ENCODE data around the gene TAF4B.
"Not testable (repeated sequence)": the region's sequence is repeated elsewhere in the genome, so short reads cannot be mapped to it uniquely, and the experiment has no call there.

Gene TAF4B, protein sequence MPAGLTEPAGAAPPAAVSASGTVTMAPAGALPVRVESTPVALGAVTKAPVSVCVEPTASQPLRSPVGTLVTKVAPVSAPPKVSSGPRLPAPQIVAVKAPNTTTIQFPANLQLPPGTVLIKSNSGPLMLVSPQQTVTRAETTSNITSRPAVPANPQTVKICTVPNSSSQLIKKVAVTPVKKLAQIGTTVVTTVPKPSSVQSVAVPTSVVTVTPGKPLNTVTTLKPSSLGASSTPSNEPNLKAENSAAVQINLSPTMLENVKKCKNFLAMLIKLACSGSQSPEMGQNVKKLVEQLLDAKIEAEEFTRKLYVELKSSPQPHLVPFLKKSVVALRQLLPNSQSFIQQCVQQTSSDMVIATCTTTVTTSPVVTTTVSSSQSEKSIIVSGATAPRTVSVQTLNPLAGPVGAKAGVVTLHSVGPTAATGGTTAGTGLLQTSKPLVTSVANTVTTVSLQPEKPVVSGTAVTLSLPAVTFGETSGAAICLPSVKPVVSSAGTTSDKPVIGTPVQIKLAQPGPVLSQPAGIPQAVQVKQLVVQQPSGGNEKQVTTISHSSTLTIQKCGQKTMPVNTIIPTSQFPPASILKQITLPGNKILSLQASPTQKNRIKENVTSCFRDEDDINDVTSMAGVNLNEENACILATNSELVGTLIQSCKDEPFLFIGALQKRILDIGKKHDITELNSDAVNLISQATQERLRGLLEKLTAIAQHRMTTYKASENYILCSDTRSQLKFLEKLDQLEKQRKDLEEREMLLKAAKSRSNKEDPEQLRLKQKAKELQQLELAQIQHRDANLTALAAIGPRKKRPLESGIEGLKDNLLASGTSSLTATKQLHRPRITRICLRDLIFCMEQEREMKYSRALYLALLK

DNA sequence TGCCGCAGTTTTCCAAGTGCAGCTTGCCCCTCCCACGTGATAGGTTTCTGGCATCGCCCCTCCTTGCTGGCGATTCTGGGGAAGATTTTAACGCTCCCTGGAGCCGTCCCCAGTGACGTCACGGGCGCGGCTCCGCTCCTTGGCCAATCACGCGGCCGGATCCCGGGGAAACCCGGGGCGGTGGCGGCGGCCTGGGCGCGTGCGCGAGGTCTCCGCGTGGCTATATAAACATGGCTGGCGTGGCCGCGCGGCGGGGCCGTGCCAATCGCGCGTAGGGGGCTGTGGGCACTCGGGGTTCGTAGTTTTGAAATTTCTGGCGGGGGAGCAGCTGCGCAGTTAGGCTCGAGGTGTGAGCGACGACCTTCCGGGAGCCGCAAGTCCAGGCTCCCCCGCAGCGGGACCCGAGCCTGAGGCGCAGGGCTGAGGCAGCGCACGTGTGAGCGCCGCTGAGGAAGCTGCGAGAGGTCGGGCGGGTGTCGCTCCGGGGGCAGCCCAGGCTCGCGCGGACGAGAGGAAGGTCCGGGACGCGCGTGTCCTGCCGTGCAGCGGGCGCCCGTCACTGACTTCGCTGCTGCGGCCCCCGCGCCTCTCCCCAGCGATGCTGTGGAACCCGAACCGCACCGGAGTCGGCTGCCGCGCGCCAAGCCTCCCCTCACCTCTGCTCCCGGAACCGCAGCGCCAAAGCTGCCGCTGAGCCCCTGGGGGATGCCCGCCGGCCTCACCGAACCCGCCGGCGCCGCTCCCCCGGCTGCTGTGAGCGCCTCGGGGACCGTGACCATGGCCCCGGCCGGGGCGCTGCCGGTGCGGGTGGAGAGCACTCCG is at the start of gene TAF4B:
Gene TAF4B (plus strand): TSS at position 217 of the 822 bp plus-strand sequence. CDS start 489 bp downstream, at position 706.
- peak; percentile 84 for DNase-seq (ENCODE audit: low read depth)

DNA sequence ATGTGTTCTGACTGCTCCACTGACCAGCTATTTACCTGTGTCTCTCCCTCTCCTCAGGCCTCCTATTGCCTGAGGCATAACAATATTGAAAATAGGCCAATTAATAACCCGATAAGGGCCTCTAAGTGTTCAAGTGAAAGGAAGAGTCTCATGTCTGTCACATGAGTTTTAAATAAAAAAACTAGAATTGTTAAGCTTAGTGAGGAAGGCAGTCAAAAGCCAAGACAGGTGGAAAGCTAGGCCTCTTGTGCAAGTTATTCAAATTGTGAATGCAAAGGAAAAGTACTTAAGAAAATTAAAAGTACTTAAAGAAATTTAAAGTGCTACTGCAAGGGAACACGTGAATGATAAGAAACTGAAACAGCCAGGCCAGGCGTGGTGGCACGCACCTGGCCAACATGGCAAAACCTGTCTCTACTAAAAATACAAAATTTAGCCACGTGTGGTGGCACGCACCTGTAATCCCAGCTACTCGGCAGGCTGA is 44.9 kb upstream of the TAF4B start:
- no peak for DNase-seq (ENCODE audit: low read depth)

DNA sequence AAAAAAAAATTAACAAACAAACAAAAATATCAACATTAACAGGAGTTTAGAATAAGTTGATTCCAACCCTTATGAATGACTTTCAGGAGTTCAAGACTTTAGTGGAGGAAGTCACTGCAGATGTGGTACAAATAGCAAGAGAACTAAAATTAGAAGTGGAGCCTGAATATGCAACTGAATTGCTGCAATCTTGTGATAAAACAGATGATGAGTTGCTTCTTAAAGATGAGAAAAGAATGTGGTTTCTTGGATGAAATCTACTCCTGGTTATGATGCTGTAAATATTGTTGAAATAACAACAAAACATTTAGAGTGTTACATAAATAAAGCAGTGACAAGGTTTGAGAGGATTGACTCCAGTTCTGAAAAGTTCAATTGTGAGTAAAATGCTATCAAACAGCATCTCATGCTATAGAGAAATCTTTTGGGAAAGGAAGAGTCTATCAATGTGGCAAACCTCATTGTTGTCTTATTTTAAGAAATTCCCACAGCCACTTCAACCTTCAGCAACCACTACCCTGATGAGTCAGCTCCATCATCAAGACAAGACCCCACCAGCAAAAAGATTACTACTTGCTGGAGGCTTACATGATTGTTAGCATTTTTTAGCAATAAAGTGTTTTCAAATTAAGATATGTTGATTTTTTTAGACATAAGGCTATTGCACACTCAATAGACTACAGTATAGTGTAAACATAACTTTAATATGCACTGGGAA is 42.7 kb upstream of the TAF4B start:
- DNase-seq (ENCODE audit: low read depth) = no peak

DNA sequence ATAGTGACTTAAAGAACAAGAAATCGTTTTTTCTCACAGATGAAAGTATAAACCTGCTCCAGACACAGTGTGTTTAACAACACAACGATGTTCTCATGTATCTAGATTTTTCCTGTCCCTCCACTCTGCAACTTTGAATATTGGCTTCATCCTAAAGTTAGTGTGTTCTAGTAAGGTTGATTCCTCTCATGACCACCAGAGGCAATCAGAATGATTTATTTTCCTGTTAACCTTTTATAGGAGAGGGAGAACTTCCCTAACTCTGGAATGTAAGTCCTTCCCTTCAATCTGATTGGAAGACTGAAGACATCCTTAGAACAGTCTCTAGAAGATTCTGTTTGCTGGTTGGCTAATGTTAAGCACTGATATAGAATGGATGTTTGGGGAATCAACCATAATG is 41.0 kb upstream of the TAF4B start:
- no peak for DNase-seq (ENCODE audit: low read depth)

DNA sequence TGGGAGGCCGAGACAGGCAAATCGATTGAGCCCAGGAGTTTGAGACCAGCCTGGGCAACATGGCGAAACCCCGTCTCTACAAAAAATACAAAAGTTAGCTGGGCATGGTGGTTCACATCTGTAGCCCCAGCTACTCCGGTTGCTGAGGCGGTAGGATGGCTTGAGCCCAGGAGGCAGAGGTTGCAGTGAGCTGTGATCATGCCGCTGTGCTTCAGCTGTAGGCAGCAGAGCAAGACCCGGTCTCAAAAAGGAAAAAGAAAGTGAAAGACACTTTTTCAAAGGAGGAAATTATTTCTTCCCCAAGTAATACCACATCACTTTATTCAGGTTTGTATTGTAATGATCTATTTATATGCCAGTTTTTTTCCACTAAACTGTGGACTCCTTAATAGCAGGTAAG is 35.7 kb upstream of the TAF4B start:
- no peak for DNase-seq (ENCODE audit: low read depth)

DNA sequence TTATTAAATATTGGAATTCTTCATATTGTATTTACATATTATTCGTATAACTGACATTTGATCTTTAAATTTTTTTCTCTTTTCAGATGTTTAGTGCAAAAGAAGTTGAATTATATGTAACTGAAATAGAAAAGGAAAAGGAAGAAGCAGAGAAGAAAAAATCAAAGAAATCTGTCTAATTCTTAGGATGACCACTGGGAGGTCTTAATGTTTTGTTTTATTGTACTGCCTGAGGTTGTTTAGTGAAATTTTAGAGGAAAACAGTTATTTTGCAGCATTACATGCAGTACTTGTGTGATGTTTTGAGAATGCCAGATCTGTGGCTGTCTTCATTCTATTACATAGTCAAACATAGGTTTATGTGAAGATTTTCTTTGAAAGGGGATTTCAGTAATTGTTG is 34.0 kb upstream of the TAF4B start:
- DNase-seq (ENCODE audit: low read depth) = no peak

- DNase-seq (ENCODE audit: low read depth) = no peak
These were observed 29.6 kb upstream of the TAF4B start for GRCh38 chr18:26196605-26197004.

DNA sequence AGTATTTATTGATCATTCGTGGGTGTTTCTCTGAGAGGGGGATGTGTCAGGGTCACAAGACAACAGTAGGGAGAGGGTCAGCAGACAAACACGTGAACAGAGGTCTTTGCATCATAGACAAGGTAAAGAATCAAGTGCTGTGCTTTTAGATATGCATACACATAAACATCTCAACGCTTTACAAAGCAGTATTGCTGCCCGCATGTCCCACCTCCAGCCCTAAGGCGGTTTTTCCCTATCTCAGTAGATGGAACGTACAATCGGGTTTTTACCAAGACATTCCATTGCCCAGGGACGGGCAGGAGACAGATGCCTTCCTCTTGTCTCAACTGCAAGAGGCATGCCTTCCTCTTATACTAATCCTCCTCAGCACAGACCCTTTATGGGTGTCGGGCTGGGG is 24.2 kb upstream of the TAF4B start:
- not testable (repeated sequence) for DNase-seq (ENCODE audit: low read depth)

DNA sequence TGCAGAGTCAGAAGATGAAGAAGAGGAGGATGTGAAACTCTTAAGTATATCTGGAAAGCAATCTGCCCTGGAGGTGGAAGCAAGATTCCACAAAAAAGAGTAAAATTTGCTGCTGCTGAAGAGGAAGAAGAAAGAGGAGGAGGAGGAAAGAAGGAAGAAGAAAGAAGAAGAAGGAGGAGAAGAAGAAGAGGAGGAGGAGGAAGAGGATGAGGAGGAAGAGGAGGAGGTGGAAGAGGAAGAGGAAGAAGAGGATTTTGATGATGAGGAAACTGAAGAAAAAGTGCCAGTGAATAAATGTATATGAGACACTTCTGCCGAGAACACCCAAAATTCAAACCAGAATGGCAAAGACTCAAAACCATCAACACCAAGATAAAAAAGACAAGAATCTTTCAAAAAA is 20.9 kb upstream of the TAF4B start:
- no peak for DNase-seq (ENCODE audit: low read depth)

GRCh38 chr18:26206488-26206887 is 19.8 kb upstream of the TAF4B start:
- DNase-seq (ENCODE audit: low read depth) = no peak

- no peak for DNase-seq (ENCODE audit: low read depth)
These were observed 18.3 kb upstream of the TAF4B start for GRCh38 chr18:26207937-26208336.

- no peak for DNase-seq (ENCODE audit: low read depth)
These were observed 17.3 kb upstream of the TAF4B start for GRCh38 chr18:26208977-26209376.

- DNase-seq (ENCODE audit: low read depth) = no peak
These were observed 16.1 kb upstream of the TAF4B start for GRCh38 chr18:26210147-26210546.

DNA sequence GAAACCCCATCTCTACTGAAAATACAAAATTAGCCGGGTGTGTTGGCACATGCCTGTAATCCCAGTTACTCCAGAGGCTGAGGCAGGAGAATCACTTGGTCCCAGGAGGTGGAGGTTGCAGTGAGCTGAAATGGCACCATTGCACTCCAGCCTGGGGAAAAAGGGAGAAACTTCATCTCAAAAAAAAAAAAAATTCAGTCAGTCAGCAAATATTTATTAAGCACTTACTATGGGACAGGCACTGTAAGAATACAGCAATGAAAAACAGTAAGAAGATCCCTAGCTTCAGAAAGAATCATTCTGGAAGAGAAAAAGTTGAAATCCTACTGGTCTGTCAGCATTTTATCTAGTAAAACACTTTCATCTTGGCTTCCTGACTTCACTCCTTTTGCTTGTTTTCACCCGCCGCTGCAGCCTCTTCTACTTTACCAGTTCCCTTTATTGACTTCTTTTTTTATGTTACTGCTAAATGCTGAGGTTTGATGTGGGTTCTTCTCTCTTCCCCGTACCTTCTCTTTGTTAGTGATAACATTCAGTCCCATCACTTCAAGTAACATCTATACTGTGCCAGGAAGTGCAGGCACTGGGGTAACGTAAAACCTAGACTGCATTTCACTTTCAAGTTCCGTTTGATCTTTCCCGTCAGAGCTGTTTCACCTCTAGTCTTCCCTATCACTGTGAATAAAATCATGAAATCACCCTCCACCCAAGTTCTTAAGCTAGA is 10.8 kb upstream of the TAF4B start:
- peak; percentile 4 for DNase-seq (ENCODE audit: low read depth)

GRCh38 chr18:26225022-26225693 is 1.1 kb upstream of the TAF4B start:
- no peak for DNase-seq (ENCODE audit: low read depth)

- no peak for DNase-seq (ENCODE audit: low read depth)
These were observed 373 bp upstream of the TAF4B start for GRCh38 chr18:26225915-26226228.

DNA sequence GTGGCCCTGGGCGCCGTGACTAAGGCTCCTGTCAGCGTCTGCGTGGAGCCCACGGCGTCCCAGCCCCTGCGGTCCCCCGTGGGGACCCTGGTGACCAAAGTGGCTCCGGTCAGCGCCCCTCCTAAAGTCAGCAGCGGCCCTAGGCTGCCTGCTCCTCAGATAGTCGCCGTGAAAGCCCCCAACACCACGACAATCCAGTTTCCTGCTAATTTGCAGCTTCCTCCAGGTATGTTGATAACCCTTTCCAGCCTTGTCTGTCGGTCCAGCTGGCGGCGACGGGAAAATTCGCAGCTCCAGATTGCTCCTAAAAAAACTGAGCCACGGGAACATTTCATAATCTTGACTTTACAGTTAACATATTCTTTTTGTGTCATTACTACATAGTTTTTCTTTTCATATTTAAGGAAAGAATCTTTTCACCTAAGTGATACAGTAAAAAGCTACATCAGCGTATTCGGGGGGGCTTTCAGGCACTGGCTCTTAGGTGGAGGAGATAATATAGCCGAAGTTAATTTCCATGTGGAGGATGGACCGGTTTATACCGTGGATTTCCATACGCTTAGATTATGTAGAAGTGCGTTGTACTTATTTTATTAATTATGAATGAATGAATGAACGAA is 916 bp downstream of the TAF4B start:
- DNase-seq (ENCODE audit: low read depth) = no peak

- no peak for DNase-seq (ENCODE audit: low read depth)
These were observed 2.5 kb downstream of the TAF4B start for GRCh38 chr18:26228562-26229260.

DNA sequence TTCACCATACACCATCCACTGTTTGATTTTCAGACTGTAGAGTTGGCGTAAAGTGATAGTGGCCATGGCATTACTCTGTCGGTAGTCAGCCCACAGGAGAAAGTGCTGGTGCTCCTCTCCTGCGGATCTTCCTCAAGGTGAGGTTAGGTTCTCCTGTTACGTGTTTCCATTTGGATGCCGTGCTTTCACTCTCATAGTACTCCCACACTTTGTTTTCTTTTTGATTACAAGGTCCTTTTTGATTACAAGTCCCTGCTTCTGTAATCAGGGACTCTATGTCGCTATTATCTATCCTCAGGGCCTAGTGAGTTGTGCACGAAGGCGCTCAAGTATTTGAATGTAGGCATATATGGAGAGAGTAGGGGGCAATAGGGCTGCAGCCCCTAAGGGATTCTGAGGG is 4.3 kb downstream of the TAF4B start:
- DNase-seq (ENCODE audit: low read depth) = no peak

All from T-helper 22 cell (primary cell).